WERI-Rb-1 (cell line): ENCODE measurements around the gene RBMS1.
"Not testable (repeated sequence)": the region's sequence is repeated elsewhere in the genome, so short reads cannot be mapped to it uniquely, and the experiment has no call there.

Experiments
- DNase-seq: peaks from one replicate; pipeline ENCODE4 v3.0.0-alpha.2; 2020
- H3K27ac ChIP-seq: fragments of 250-450 bp; sonication (Bioruptor Pico); 2 replicates; pipeline ENCODE4 v1.5.1; 2020; ENCODE audit warnings: mild to moderate bottlenecking, moderate library complexity
- H3K27me3 ChIP-seq: fragments of 250-450 bp; sonication (Bioruptor Pico); 2 replicates; pipeline ENCODE4 v1.5.1; 2021; ENCODE audit warnings: mild to moderate bottlenecking, low read depth, moderate library complexity; ENCODE audit not compliant: insufficient read depth, severe bottlenecking
- H3K36me3 ChIP-seq: fragments of 250-450 bp; sonication (Bioruptor Pico); 2 replicates; pipeline ENCODE4 v1.5.1; 2020; ENCODE audit warnings: mild to moderate bottlenecking, moderate library complexity
- H3K4me3 ChIP-seq: 2 replicates; pipeline ENCODE4 v1.5.1; 2011; ENCODE audit warnings: low read depth, mild to moderate bottlenecking, control low read depth, low read length
- H3K9me3 ChIP-seq: fragments of 250-450 bp; sonication (Bioruptor Pico); 2 replicates; pipeline ENCODE4 v1.5.1; 2021; ENCODE audit warnings: mild to moderate bottlenecking, moderate library complexity; ENCODE audit not compliant: severe bottlenecking
- TF ChIP-seq, protein P1 (sequence below): IDR thresholded peaks from 2 replicates; pipeline ENCODE4 v1.5.1; 2011; ENCODE audit warnings: low read depth, mild to moderate bottlenecking, control low read depth, inconsistent platforms, low read length

The RBMS1 gene

DNA sequence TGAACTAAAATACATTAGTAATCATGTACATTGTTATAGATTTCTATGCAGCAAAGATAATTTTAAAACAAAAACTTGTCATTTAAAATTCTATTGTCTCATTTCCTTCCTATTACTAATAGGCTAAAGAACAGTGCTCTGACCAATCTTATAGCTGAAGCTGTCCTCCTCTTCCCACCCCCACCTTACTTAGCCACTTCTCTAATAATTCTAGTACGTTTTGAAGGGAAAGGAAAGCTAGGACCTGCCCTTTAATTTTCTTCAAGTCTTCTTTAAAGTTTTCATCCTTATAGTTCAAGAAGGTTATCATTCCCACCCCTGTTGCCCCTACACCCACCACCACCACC is 121.6 kb downstream of the RBMS1 start:
- DNase-seq, result no peak
- TF ChIP-seq, protein P1, sequence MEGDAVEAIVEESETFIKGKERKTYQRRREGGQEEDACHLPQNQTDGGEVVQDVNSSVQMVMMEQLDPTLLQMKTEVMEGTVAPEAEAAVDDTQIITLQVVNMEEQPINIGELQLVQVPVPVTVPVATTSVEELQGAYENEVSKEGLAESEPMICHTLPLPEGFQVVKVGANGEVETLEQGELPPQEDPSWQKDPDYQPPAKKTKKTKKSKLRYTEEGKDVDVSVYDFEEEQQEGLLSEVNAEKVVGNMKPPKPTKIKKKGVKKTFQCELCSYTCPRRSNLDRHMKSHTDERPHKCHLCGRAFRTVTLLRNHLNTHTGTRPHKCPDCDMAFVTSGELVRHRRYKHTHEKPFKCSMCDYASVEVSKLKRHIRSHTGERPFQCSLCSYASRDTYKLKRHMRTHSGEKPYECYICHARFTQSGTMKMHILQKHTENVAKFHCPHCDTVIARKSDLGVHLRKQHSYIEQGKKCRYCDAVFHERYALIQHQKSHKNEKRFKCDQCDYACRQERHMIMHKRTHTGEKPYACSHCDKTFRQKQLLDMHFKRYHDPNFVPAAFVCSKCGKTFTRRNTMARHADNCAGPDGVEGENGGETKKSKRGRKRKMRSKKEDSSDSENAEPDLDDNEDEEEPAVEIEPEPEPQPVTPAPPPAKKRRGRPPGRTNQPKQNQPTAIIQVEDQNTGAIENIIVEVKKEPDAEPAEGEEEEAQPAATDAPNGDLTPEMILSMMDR, result no peak
- H3K27ac ChIP-seq, result no peak overlapping the region
- no peak overlapping the region for H3K4me3 ChIP-seq
- H3K36me3 ChIP-seq, result no peaks in the 10 kb centered on the region
- no peaks in the 10 kb centered on the region for H3K27me3 ChIP-seq
- H3K9me3 ChIP-seq, result no peaks in the 10 kb centered on the region

DNA sequence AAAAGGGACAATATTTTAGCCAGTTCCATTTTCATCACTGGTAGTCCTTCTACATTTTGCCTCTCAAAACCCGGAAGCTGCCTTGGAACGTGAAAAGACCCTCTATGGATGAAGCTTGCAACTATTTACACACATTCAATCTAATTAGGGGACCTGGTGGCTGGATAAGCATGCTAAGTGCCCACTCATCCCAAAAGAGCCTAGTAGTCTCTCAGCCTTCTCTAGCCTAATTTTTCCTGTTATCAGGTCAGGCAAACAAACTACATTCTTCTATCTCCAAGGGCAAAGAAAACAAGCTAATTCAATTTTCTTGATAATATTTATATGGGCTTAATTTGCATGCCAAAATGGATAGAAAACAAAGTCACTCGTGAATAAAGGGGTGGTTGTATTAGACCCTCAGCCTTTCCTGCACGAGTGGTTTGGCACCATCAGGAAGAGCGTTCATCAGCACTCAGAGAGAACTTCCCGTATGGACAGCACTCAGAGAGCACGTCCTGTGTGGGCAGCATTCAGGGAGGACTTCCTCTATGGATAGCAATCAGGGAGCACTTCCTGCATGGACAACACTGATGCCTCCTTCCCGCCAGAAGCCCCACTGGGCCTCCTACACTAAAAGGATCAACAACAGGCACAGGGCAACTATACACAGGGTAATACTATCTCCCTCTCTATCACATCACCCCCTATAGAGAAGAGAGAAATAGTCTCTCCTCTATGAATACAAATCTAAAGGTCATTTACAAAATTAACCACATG is 122.2 kb downstream of the RBMS1 start:
- Histone ChIP-seq H3K4me3 (no peak overlapping the region), H3K9me3 (no peaks in the 10 kb centered on the region), H3K27me3 (no peaks in the 10 kb centered on the region), H3K27ac (no peak overlapping the region), H3K36me3 (no peaks in the 10 kb centered on the region)
- TF ChIP-seq, protein P1, result no peak
- no peak for DNase-seq

DNA sequence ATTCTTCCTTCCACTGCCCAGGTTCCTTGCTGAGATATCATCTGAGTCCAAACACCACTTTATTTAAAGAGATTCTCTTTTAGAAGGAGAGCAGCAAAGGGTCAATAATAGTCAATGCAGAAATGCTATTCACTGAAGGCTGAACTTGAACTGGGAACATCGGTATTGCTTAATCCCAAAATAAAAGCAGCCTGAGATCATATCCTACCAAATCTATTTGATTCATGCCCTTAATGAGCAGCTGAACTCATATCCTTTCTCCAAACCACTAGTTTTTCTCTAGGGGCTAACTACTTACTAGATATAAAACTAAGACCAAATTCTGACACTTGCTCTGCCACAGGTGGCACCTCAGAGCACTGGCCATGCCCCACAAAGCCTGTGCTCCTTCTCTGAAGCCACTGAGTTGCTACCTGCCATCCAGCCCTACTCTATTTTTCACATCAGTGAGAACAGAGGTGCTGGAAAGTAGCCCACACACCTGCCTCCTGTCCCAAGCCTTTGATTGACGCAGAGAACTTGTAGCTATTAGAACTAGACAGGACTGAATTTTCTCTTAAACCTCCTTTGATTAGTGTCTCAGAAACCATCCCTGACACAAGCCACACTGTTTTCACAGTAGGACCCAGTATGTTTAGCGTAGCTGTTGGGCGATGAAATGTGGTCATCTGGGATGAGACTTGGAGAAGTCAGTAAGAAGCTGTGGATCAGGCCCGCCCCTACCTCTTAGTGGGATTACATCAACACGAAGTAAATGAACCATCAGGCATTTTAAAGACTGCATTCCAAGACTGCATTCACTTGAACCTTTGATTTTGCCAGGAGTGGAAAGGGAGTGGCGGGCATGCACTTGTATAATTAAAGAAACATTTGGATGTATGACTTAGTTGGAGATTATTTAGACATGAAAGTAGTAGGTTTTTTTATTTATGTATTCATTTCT is 124.3 kb downstream of the RBMS1 start:
- no peaks in the 10 kb centered on the region for H3K9me3 ChIP-seq
- no peak overlapping the region for H3K4me3 ChIP-seq
- TF ChIP-seq, protein P1, result no peak
- no peak for DNase-seq
- no peaks in the 10 kb centered on the region for H3K27me3 ChIP-seq
- no peak overlapping the region for H3K27ac ChIP-seq
- H3K36me3 ChIP-seq, result no peaks in the 10 kb centered on the region

DNA sequence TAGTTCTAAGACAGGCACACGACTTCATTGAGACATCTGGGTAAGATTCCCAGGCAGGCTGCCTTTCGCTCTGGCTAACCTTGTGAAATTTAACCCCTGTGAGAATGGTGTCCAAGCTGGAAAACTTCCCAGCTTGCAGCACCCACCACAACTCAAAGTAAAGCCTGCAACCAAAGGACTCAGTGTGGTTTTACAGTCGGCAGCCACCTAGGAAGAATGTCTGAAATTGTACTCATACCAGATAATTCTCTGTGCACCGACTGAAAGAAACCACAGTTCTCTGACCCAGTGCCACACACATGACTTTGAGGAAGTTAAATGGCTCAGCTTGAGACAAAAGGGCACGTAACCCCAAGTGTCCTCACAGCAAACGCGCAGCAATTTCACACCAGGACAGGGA is 125.7 kb downstream of the RBMS1 start:
- Histone ChIP-seq H3K4me3 (no peak overlapping the region), H3K27me3 (no peaks in the 10 kb centered on the region), H3K36me3 (no peaks in the 10 kb centered on the region), H3K9me3 (no peaks in the 10 kb centered on the region), H3K27ac (no peak overlapping the region)
- TF ChIP-seq, protein P1, result no peak
- DNase-seq, result no peak

DNA sequence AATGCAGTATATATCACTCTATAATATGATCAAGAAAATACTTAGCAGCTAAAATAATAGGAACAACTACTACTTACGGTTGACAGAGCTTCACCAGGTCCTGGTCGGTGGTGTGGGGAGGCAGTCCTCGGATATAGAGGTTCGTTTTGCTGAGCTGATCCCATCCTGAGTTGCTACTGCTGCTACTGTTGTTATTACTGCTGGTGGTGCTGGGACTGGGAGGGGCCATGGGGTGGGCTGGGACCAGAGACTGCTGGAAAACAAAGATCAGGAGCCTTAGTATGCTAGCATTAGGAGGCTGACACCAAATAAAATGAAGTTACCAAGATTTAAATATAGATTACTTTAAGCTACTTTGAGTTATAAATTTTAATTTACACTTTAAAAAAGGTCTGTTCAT is 126.5 kb downstream of the RBMS1 start:
- not testable (repeated sequence) for H3K4me3 ChIP-seq, H3K9me3 ChIP-seq, H3K27ac ChIP-seq, H3K27me3 ChIP-seq, DNase-seq, H3K36me3 ChIP-seq

DNA sequence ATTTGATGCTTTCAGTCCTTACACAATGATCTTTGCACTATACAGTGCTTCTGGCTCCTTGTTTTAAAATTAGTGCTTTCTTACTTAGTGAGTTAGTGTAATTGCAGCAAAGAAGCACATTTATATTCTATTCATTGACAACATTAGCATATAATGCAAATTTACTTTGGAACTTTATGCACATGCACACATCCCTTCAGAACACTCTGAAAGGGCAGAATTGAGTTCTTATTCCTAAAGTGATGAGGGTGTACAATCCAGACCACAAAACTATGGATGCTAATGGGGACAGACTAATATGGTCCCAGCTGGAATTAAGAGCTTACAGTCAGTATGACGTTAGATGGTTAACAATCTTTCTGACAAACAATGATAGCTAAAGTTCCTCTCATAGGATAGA is 127.1 kb downstream of the RBMS1 start:
- TF ChIP-seq, protein P1, result no peak
- Histone ChIP-seq H3K4me3 (no peak overlapping the region), H3K27me3 (no peaks in the 10 kb centered on the region), H3K27ac (no peak overlapping the region), H3K36me3 (no peaks in the 10 kb centered on the region), H3K9me3 (no peaks in the 10 kb centered on the region)
- no peak for DNase-seq
